ENCODE results near the gene BHMT2.

Gene BHMT2

DNA sequence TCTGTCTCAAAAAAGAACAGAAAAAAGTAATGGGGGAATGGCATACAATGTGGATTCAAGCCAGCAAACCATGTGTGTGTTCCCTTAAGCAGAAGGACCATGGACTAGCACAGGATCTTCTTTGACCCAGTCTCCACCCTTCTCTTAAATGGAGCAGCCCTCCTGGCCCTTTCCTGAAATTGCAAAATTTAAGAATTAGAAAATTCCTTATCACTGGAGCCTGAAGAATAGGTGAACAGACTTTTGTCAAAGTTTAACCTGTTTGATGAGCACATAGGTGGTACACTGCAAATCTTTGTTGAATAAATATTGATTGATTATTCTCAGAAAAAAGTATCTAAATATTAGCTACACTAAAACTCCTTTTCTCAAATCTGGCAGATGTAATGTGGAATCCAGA lies 12.7 kb upstream of the BHMT2 start:
- H3K36me3 ChIP-seq (ENCODE audit: control insufficient read depth in 5 of 5, insufficient read depth in 5 of 5, low read length in 5 of 5) = peaks cover 0 to 7% (median 0%) of the 10 kb centered on the region in 5 donors
- peaks cover 0 to 4% (median 0%) of the 10 kb centered on the region in 5 donors for H3K9me3 ChIP-seq (ENCODE audit: control insufficient read depth in 5 of 5, low read length in 5 of 5)
- H3K27ac ChIP-seq (ENCODE audit: low read depth, low read length) = no peak overlapping the region
- no peak overlapping the region for H3K4me3 ChIP-seq (ENCODE audit: low read depth in 1 of 5, low read length in 5 of 5)
- H3K9ac ChIP-seq (ENCODE audit: low read length in 5 of 5) = no peak overlapping the region
- no peaks in the 10 kb centered on the region for H3K4me1 ChIP-seq (ENCODE audit: control insufficient read depth in 5 of 5, insufficient read depth in 5 of 5, low read length in 5 of 5)
- no peaks in the 10 kb centered on the region for H3K27me3 ChIP-seq (ENCODE audit: control insufficient read depth in 5 of 5, insufficient read depth in 4 of 5, low read length in 5 of 5)

DNA sequence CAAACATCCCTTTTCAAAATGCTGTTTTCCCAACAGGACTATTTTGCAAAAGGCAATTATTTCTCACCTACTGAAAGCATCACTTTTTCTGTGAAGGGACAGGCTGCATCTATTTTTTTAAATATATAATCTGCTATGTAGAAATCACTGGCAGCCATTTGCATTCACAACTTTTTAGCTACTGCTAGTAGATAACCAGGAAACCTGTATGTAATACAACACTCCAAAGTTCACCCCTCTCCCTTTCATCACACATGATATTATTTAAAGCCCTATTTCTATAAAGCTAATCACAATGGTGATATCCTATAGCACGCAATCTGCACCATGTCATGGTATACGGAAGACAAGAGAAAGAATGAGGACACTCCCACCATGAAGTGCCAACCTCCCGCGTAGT lies 9.9 kb upstream of the BHMT2 start:
- Histone ChIP-seq H3K36me3 (ENCODE audit: control insufficient read depth in 5 of 5, insufficient read depth in 5 of 5, low read length in 5 of 5) (peaks cover 0 to 7% (median 0%) of the 10 kb centered on the region in 5 donors), H3K9me3 (ENCODE audit: control insufficient read depth in 5 of 5, low read length in 5 of 5) (no peaks in the 10 kb centered on the region), H3K4me1 (ENCODE audit: control insufficient read depth in 5 of 5, insufficient read depth in 5 of 5, low read length in 5 of 5) (no peaks in the 10 kb centered on the region), H3K4me3 (ENCODE audit: low read depth in 1 of 5, low read length in 5 of 5) (no peak overlapping the region), H3K27me3 (ENCODE audit: control insufficient read depth in 5 of 5, insufficient read depth in 4 of 5, low read length in 5 of 5) (no peaks in the 10 kb centered on the region), H3K27ac (ENCODE audit: low read depth, low read length) (no peak overlapping the region), H3K9ac (ENCODE audit: low read length in 5 of 5) (no peak overlapping the region)

DNA sequence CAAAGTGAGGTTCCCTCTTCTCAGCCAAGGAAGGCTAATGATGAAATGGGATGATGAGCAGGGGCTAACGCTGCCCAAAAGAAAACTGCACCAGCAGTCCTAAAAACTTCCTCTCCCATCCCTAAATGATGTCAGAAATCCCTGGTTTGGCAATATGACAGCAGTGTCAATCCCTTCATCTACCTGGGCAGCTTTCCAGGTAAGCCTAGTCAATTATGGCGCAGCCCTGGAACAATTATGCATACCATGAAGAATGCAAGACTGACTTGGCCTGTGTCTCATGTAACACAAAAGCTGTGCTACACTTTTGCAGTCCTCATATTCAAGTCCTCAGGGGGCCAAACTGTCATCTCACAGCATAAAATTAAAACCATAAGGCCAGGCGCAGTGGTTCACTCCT lies 7.1 kb upstream of the BHMT2 start:
- Histone ChIP-seq H3K27me3 (ENCODE audit: control insufficient read depth in 5 of 5, insufficient read depth in 4 of 5, low read length in 5 of 5) (no peaks in the 10 kb centered on the region), H3K4me3 (ENCODE audit: low read depth in 1 of 5, low read length in 5 of 5) (no peak overlapping the region), H3K36me3 (ENCODE audit: control insufficient read depth in 5 of 5, insufficient read depth in 5 of 5, low read length in 5 of 5) (no peaks in the 10 kb centered on the region), H3K9ac (ENCODE audit: low read length in 5 of 5) (no peak overlapping the region), H3K4me1 (ENCODE audit: control insufficient read depth in 5 of 5, insufficient read depth in 5 of 5, low read length in 5 of 5) (no peaks in the 10 kb centered on the region), H3K9me3 (ENCODE audit: control insufficient read depth in 5 of 5, low read length in 5 of 5) (no peaks in the 10 kb centered on the region), H3K27ac (ENCODE audit: low read depth, low read length) (no peak overlapping the region)

DNA sequence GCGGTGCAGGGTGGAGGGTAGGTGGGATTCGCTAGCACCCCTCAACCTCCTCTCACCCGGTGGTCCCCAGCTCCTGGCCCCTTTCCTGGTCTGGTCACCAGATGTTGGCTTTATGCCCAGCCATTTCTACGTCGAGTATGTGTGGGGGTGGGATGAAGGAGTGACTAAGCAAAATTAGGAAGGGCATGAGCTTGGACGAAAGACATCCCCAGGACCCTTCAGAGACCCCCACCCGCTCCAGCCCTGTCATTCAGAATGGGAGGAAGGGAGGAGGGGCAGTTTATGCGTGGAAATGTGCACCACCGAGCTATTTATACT lies 742 bp downstream of the BHMT2 start:
- Histone ChIP-seq H3K27ac (ENCODE audit: low read depth, low read length) (peak overlapping the region; percentile 88), H3K36me3 (ENCODE audit: control insufficient read depth in 5 of 5, insufficient read depth in 5 of 5, low read length in 5 of 5) (no peaks in the 10 kb centered on the region), H3K27me3 (ENCODE audit: control insufficient read depth in 5 of 5, insufficient read depth in 4 of 5, low read length in 5 of 5) (peaks cover 0 to 3% (median 0%) of the 10 kb centered on the region in 5 donors), H3K4me1 (ENCODE audit: control insufficient read depth in 5 of 5, insufficient read depth in 5 of 5, low read length in 5 of 5) (peaks cover 0 to 37% (median 9%) of the 10 kb centered on the region in 5 donors), H3K9me3 (ENCODE audit: control insufficient read depth in 5 of 5, low read length in 5 of 5) (peaks cover 0 to 8% (median 5%) of the 10 kb centered on the region in 5 donors), H3K9ac (ENCODE audit: low read length in 5 of 5) (peak overlapping the region in 4 of 5 donors; percentile 67 to 89 (median 82)), H3K4me3 (ENCODE audit: low read depth in 1 of 5, low read length in 5 of 5) (peak overlapping the region; percentile 63 to 88 (median 77))

DNA sequence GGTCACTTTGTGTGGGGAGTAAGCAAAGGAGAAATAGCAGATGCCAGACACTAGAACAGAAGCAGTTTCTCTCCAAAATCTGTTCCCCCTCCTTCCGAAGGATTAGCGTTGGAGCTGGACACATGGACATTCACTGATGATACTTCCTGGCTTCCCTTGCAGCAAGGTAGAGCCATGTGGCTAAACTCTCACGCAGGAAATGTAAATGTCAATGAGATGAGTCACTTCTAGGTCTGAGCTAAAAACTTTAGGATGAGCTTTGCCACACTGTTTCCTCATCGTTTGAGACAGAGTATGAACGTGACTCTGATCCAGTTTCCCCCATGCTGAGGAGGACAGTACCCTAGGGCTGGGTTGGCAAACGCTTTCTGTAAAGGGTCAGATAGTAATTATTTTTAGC lies 5.1 kb downstream of the BHMT2 start:
- no peak overlapping the region for H3K4me3 ChIP-seq (ENCODE audit: low read depth in 1 of 5, low read length in 5 of 5)
- peaks cover 0 to 45% (median 21%) of the 10 kb centered on the region in 5 donors for H3K4me1 ChIP-seq (ENCODE audit: control insufficient read depth in 5 of 5, insufficient read depth in 5 of 5, low read length in 5 of 5)
- H3K27ac ChIP-seq (ENCODE audit: low read depth, low read length) = peak overlapping the region; percentile 25
- H3K9me3 ChIP-seq (ENCODE audit: control insufficient read depth in 5 of 5, low read length in 5 of 5) = peaks cover 0 to 8% (median 5%) of the 10 kb centered on the region in 5 donors
- no peak overlapping the region for H3K9ac ChIP-seq (ENCODE audit: low read length in 5 of 5)
- peaks cover 0 to 3% (median 0%) of the 10 kb centered on the region in 5 donors for H3K27me3 ChIP-seq (ENCODE audit: control insufficient read depth in 5 of 5, insufficient read depth in 4 of 5, low read length in 5 of 5)
- peaks cover 0 to 10% (median 0%) of the 10 kb centered on the region in 5 donors for H3K36me3 ChIP-seq (ENCODE audit: control insufficient read depth in 5 of 5, insufficient read depth in 5 of 5, low read length in 5 of 5)

DNA sequence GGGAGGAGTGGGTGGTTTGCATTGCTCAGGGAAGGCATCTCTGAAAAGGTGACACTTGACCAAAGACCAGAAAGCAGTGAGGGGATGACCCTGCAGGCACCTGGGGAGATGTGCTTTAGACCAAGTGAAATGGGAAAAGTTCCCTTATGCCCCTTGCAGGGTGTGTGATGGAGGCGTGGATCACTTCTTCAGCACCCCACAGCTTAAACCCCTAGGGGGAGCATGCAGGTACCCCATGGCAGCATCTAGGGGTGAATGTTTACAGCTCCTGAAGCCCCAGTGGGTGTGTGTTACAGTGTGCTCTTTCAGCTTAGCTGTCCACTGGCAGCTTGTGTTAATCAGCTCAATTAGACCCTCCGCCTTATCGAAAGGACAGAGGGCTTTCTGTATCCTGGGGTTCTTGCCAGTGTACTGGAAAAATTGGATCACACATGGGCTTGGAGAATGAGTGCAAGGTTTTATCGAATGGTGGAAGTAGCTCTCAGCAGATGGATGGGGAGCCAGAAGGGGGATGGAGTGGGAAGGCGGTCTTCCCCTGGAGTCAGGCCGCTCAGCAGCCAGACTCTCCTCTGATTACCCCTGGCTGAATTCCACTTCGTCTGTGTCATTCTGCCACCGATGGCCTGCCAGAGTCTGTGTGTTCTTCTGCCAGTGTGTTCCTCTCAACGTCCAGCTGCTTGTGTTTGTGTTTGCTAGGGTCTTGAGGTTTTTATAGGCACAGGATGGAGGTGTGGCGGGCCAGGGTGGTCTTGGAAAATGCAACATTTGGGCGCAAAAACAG lies 6.3 kb downstream of the BHMT2 start:
- Histone ChIP-seq H3K9ac (ENCODE audit: low read length in 5 of 5) (peak overlapping the region in 2 of 5 donors; percentile 1 to 31), H3K27me3 (ENCODE audit: control insufficient read depth in 5 of 5, insufficient read depth in 4 of 5, low read length in 5 of 5) (no peaks in the 10 kb centered on the region), H3K4me3 (ENCODE audit: low read depth in 1 of 5, low read length in 5 of 5) (peak overlapping the region in 1 of 5 donors; percentile 18), H3K9me3 (ENCODE audit: control insufficient read depth in 5 of 5, low read length in 5 of 5) (peaks cover 0 to 8% (median 5%) of the 10 kb centered on the region in 5 donors), H3K36me3 (ENCODE audit: control insufficient read depth in 5 of 5, insufficient read depth in 5 of 5, low read length in 5 of 5) (peaks cover 3 to 18% (median 7%) of the 10 kb centered on the region in 5 donors), H3K27ac (ENCODE audit: low read depth, low read length) (no peak overlapping the region), H3K4me1 (ENCODE audit: control insufficient read depth in 5 of 5, insufficient read depth in 5 of 5, low read length in 5 of 5) (peaks cover 0 to 38% (median 14%) of the 10 kb centered on the region in 5 donors)

DNA sequence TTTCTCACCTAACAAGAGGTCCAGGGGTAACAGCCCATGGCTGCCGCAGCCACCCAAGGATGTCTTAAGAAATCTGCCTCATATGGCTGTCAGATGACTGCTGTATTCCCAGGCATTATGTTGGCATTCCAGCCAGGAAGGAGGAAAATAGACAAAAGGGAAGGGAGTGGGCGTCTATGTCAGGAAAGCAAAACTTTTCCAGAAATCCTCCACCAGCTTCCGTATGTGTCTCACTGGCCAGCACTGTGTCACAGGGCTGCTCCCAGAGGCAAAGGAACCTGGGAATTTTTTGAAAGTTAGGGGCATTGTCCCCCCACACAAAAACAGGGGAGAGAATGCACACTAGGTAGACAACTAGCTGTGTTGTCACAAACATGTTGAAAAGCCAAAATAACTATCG lies 7.3 kb downstream of the BHMT2 start:
- no peak overlapping the region for H3K27ac ChIP-seq (ENCODE audit: low read depth, low read length)
- peaks cover 0 to 33% (median 17%) of the 10 kb centered on the region in 5 donors for H3K4me1 ChIP-seq (ENCODE audit: control insufficient read depth in 5 of 5, insufficient read depth in 5 of 5, low read length in 5 of 5)
- peak overlapping the region in 2 of 5 donors; percentile 31 to 41 for H3K9ac ChIP-seq (ENCODE audit: low read length in 5 of 5)
- no peak overlapping the region for H3K4me3 ChIP-seq (ENCODE audit: low read depth in 1 of 5, low read length in 5 of 5)
- peaks cover 0 to 8% (median 5%) of the 10 kb centered on the region in 5 donors for H3K9me3 ChIP-seq (ENCODE audit: control insufficient read depth in 5 of 5, low read length in 5 of 5)
- no peaks in the 10 kb centered on the region for H3K27me3 ChIP-seq (ENCODE audit: control insufficient read depth in 5 of 5, insufficient read depth in 4 of 5, low read length in 5 of 5)
- H3K36me3 ChIP-seq (ENCODE audit: control insufficient read depth in 5 of 5, insufficient read depth in 5 of 5, low read length in 5 of 5) = peaks cover 3 to 24% (median 9%) of the 10 kb centered on the region in 5 donors

DNA sequence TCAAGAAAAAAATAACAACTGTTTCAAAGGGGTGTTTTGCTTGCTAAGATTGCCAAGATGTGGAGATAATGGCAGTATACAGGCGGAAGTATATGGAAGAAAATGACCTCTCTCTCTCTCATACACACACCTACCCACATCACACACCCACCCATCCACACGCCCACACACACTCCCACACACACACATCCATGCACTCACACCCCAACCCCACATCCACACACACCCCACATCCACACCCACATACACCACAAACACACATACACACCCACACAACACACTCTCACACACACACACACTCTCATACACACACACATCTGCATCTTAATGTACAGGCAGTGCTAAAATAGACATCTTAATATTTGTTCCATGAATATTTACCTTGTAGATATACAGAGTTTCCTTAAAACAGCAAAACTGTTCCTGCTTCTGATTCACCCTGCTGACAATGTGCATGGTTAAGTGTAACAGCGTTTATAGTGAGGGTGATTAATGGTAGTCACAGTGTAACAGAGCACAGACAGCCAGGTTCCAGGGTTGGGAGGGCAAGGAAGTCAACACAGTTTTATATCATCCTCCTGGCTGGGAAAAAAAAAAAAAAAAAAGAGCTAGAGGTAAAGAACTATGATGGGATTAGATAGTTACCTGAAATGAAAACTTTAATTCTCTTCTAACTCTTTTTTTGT lies 8.3 kb downstream of the BHMT2 start:
- Histone ChIP-seq H3K4me1 (ENCODE audit: control insufficient read depth in 5 of 5, insufficient read depth in 5 of 5, low read length in 5 of 5) (peaks cover 0 to 28% (median 18%) of the 10 kb centered on the region in 5 donors), H3K36me3 (ENCODE audit: control insufficient read depth in 5 of 5, insufficient read depth in 5 of 5, low read length in 5 of 5) (peaks cover 3 to 24% (median 9%) of the 10 kb centered on the region in 5 donors), H3K9me3 (ENCODE audit: control insufficient read depth in 5 of 5, low read length in 5 of 5) (peaks cover 0 to 8% (median 5%) of the 10 kb centered on the region in 5 donors), H3K27ac (ENCODE audit: low read depth, low read length) (no peak overlapping the region), H3K4me3 (ENCODE audit: low read depth in 1 of 5, low read length in 5 of 5) (no peak overlapping the region), H3K9ac (ENCODE audit: low read length in 5 of 5) (no peak overlapping the region), H3K27me3 (ENCODE audit: control insufficient read depth in 5 of 5, insufficient read depth in 4 of 5, low read length in 5 of 5) (no peaks in the 10 kb centered on the region)

DNA sequence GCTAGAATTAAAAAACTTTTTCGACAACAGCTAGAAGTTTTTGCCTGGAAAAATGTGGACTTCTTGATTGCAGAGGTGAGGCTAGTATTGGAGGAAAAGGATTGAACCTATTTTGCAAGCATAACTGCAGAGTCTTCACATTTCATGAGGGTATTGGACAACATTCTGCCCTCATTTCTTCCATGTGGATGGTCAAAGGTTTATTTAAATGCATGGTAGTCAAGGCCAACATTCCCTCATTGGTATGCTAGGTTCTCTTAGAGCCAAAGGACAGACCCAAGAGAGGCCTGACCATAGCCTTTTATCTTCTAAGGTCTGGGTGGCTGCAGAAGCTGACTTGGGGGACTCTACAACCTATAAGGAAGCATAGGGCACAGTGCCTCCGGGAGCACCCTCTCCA lies 11.2 kb downstream of the BHMT2 start:
- no peak overlapping the region for H3K4me3 ChIP-seq (ENCODE audit: low read depth in 1 of 5, low read length in 5 of 5)
- H3K27ac ChIP-seq (ENCODE audit: low read depth, low read length) = no peak overlapping the region
- H3K4me1 ChIP-seq (ENCODE audit: control insufficient read depth in 5 of 5, insufficient read depth in 5 of 5, low read length in 5 of 5) = peaks cover 0 to 15% (median 12%) of the 10 kb centered on the region in 5 donors

DNA sequence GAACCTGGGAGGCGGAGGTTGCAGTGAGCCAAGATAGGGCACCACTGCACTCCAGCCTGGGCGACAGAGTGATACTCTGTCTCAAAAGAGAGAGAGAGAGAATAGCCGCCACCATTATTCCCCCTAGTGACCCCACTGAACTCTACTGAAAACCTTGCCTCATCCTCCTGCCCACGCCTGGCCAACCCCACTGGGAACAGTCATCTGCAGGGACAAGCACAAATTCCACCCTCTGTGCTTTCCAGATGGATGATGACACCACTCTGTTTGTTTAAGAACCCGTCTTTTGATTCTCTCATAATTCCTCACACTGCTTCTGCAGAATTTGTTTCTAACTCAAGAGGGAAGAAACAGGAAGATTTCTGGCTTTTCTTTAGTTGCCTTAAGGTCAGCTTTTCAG lies 12.2 kb downstream of the BHMT2 start:
- H3K27me3 ChIP-seq (ENCODE audit: control insufficient read depth in 5 of 5, insufficient read depth in 4 of 5, low read length in 5 of 5) = no peaks in the 10 kb centered on the region
- H3K4me1 ChIP-seq (ENCODE audit: control insufficient read depth in 5 of 5, insufficient read depth in 5 of 5, low read length in 5 of 5) = peaks cover 0 to 6% (median 2%) of the 10 kb centered on the region in 5 donors
- H3K36me3 ChIP-seq (ENCODE audit: control insufficient read depth in 5 of 5, insufficient read depth in 5 of 5, low read length in 5 of 5) = peaks cover 3 to 43% (median 16%) of the 10 kb centered on the region in 5 donors
- H3K4me3 ChIP-seq (ENCODE audit: low read depth in 1 of 5, low read length in 5 of 5) = no peak overlapping the region
- H3K9me3 ChIP-seq (ENCODE audit: control insufficient read depth in 5 of 5, low read length in 5 of 5) = no peaks in the 10 kb centered on the region
- peak overlapping the region in 1 of 5 donors; percentile 22 for H3K9ac ChIP-seq (ENCODE audit: low read length in 5 of 5)
- H3K27ac ChIP-seq (ENCODE audit: low read depth, low read length) = no peak overlapping the region

More for the DNA sequence above, 11.2 kb downstream of the BHMT2 start:
- Histone ChIP-seq H3K9me3 (ENCODE audit: control insufficient read depth in 5 of 5, low read length in 5 of 5) (no peaks in the 10 kb centered on the region), H3K36me3 (ENCODE audit: control insufficient read depth in 5 of 5, insufficient read depth in 5 of 5, low read length in 5 of 5) (peaks cover 3 to 38% (median 16%) of the 10 kb centered on the region in 5 donors), H3K9ac (ENCODE audit: low read length in 5 of 5) (no peak overlapping the region), H3K27me3 (ENCODE audit: control insufficient read depth in 5 of 5, insufficient read depth in 4 of 5, low read length in 5 of 5) (no peaks in the 10 kb centered on the region)

Measured in subcutaneous abdominal adipose tissue (tissue), 5 donors.